PC-3 (cell line): ENCODE measurements around the gene F2RL3.

Experiments
- EZH2 ChIP-seq: fragments of 300-600 bp; sonication (generic); IDR thresholded peaks from one replicate; pipeline ENCODE4 v1.6.1; 2017; ENCODE audit warnings: antibody characterized with exemption, mild to moderate bottlenecking, low read length; ENCODE audit not compliant: unreplicated experiment
- EZH2phosphoT487 ChIP-seq: fragments of 300-600 bp; sonication (generic); IDR thresholded peaks from 2 replicates; pipeline ENCODE4 v1.6.1; 2018; ENCODE audit warnings: mild to moderate bottlenecking, antibody characterized with exemption, low read length, borderline replicate concordance
- TF ChIP-seq, protein P1 (sequence below): fragments of 300-600 bp; sonication (generic); conservative IDR thresholded peaks from 2 replicates; pipeline ENCODE4 v1.5.1; 2017; ENCODE audit warnings: antibody characterized with exemption, low read depth, mild to moderate bottlenecking, low read length

DNA sequence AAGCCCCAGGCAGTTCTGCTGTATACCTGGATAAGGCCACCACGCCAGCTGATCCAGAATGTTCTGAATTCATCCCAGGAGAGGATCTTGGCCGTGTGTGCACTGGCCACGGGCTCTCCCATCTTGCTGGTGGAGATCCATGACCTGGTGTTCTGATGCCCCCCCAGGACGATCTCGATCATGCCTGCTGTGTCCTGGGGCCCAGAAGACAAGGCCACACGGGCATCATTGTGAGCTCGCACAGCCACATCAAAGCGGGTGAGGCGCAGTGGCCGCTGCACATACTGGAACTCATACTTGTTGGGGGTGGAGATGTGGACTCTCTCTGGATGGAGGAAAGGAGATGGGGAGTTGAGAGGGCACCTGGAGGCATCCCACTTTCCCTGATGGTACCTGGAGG, 40.1 kb downstream of the F2RL3 start:
- TF ChIP-seq, protein P1, sequence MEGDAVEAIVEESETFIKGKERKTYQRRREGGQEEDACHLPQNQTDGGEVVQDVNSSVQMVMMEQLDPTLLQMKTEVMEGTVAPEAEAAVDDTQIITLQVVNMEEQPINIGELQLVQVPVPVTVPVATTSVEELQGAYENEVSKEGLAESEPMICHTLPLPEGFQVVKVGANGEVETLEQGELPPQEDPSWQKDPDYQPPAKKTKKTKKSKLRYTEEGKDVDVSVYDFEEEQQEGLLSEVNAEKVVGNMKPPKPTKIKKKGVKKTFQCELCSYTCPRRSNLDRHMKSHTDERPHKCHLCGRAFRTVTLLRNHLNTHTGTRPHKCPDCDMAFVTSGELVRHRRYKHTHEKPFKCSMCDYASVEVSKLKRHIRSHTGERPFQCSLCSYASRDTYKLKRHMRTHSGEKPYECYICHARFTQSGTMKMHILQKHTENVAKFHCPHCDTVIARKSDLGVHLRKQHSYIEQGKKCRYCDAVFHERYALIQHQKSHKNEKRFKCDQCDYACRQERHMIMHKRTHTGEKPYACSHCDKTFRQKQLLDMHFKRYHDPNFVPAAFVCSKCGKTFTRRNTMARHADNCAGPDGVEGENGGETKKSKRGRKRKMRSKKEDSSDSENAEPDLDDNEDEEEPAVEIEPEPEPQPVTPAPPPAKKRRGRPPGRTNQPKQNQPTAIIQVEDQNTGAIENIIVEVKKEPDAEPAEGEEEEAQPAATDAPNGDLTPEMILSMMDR = no peak
- no peak for TF ChIP-seq EZH2
- no peak for TF ChIP-seq EZH2phosphoT487
